NCI-H345 treated with DMSO at 0.1 percent for 48 hours (cell line): Measurements from ENCODE around the gene GMPR2.
A peak's percentile ranks its signal among the peaks of the same experiment; 100 is the strongest.

Experiments
- DNase-seq: peaks from one replicate; lab custom pipeline; 2025; ENCODE audit not compliant: unreplicated experiment; lab: John Stamatoyannopoulos, UW

GMPR2 gene

GRCh38 chr14:24263848-24264247 is 31.1 kb downstream of the GMPR2 start:
- DNase-seq = no peak

- no peak for DNase-seq
These were observed 31.6 kb downstream of the GMPR2 start for GRCh38 chr14:24264298-24264697.

DNA sequence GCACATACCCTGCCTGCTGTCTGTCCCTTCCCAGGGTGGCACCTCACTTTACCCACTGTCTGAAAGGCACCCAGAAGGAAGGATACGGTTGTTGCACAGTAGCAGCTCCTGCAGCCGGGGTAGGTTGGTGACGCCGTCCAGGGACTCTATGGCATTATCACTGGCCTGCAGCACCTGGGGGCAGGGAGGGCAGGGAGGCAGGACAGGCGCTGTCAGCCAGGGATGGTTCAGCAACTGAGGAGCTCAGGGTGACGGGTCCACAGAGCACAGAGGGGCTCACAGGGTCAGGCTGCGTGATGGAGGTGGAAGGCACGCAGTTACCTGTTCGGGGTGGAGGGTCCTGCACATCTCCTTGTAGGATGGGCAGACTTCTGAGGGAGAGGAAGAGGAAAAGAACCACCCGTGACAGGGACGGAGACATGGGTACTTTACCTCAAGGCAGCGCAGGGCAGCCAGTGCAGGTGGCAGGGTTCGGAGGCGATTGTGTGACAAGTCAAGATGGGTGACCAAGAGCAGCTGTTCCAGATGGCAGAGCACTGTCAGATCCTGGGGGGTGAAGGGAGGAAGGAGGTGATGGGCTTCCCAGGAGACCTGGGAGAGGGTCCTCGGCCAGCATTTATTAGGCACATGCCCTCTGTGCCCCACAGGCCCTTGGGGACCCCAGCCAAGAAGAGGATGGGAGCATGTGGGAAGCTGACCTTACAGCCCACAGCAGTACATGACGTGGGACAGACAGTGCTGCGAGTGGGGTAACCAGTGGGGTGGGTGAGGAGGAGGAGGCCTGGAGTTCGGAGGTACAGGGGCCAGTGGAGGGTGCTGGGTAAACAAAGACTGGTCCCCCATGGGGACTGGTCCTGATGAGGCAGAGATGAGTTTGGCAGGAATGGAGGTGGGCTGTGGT is 33.9 kb downstream of the GMPR2 start:
- DNase-seq = no peak

- DNase-seq = no peak
These were observed 34.8 kb downstream of the GMPR2 start for GRCh38 chr14:24267516-24267915.

DNA sequence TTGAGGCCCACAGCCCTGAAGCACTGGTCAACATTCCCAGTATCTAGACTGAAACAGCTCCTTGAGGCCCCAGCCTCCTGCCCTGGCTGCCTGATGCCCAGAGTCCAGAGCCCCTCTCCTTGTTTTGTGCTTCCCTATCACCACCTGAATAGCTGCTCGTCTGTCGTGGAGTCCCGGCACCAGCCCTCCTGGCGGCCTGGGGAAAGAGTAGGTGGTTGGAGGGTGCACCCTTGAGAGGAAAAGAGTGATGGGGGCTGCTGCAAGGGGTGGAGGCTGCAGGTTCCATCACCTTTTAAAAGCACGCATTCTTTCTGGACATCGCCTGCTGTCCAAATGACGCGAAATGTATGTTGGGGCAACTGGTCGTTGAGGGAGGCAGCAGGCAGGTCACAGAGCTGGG is 35.5 kb downstream of the GMPR2 start:
- DNase-seq = no peak

DNA sequence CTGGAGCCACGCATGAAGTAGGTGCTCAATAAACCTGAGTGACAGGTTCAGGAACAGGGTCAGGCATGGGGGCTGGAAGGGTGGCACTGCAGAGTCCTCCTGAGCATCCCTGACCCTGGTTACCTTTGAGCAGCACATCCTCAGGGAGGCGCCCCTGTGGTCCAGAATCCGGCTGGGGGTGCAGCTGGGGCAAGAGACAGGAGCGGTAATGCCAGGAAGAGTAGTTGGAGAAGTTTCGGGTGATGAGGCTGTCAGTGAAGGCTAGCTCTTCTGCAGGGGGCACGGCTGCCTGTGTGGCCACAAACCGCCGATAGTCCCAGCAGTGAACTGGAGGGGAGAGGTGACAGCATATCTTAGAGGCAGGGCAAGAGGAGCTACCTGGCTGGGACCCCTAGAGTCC is 36.6 kb downstream of the GMPR2 start:
- DNase-seq = no peak

DNA sequence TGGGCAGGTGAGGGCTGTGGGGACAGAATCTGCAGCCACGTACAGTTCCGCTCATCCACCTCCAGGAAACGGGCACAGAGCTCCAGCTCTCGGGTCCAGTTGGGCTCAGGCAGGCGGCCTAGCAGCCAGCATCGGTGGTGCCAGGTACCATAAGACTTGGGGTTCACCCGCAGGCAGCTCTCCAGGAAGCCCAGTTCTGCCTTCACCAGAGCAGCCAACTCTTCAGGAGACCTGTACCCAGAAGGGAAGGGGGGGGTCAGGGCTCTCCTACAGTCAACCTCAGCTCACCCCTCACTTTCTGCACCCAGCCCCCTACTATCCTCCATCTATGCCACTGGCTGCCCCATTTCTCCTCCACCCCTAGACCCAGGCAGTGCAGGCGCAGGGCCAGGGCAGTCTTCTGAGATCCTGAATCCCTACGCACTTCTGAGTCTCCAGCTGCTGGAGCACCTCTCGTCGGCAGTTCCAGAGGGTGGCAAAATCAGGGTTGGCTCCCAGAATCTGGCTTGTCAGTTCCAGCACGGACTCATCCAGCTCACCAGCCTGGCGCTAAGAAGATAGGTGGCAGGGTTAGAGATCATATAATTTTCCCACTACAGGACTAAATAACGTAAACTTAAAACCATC is 37.3 kb downstream of the GMPR2 start:
- DNase-seq = no peak

DNA sequence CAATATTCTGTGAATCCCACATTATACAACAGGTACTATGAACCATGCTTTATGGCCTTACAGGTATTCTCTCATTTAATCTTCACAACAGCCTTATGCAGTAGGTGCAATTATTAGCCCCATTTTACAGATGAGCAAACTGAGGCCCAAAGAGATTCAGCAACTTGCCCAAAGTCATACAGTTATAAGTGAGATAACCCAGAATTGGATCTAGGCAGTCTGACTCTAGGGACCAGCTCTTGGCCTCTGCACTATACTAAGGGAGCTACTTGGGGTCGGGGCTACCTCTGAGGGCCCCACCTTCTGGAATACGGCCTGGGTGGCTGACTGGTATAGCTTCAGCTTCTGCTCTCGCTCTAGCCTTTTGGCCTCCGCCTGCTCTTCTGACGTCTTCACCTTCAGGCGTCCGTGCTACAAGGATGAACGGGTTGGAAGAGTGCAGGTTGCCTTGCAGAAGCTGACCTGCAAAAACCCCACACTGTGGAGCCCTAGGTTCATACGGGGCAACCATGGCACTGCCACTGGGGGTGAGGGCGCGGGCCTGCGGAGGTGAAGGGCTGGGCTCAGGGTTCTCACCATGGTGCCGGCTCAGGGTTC is 37.9 kb downstream of the GMPR2 start:
- no peak for DNase-seq

GRCh38 chr14:24271134-24271833 is 38.6 kb downstream of the GMPR2 start, which contains the start of gene RABGGTA:
Gene RABGGTA, minus strand, starts transcription at chr14:24271597. Its CDS starts 482 bp downstream, at chr14:24271115.
- peak; percentile 91 for DNase-seq

DNA sequence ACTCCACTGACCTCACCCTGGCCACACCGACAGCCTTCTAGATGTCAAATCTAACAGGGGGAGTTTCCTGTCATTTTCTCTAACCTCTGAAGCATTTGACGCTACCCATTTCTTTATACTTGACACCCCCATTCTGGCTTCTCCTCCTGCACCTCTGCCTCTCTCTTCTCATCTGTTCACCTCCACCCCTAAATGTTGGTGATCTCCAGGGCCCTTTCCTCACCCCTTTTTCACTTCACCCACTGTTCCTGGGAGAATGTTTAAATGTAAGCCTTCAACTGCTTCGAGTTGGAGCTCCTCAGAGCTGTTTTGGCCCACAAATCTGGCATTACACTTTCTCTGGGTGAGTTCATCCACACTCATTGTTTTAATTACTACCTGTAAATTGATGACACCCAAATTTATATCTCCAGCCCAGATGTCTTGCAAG is 39.1 kb downstream of the GMPR2 start:
- no peak for DNase-seq

DNA sequence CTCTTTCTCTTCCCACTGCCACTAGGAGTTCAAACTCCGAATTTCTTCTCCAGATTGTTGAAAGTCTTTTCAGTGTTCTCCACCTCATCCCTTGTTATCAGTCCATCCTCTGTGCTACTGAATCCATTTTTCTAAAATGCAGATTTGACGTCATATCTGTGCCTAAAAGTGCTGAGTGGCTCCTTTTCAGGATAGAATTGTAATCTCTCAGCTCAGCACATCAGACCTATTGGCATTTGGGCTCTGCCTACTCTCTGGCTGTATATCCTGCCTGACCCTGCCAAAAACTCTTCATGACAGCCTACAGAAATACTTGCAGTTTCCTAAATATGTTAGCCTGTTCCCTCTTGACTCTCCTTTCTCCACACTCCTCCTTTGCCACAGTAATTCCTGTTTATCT is 39.7 kb downstream of the GMPR2 start:
- DNase-seq = no peak

DNA sequence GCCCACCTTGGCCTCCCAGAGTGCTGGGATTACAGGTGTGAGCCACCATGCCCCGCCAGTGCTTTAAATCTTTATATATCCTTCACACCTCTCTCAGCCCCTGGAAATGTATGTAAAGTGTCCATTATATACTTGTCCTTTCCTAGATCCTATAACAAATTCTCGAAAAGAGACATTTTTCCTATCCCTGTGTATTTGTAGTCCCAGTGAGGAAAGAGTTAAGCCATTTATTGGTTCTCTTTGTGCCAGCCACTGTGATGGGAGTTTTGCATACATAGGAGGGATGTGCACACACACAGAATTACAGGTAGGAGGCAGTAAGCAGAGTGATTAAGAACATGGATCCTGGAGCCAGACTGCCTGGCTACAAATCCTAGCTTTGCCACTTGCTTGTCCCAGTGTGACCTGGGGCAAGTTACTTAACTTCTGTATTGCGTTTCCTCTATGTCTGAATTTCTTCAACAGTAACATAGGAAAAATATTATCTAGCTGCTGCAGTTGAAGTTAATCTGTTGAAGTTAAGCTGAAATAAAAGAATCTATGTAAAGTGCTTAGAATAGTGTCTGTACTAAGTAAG is 40.8 kb downstream of the GMPR2 start:
- no peak for DNase-seq

- DNase-seq = no peak
These were observed 41.4 kb downstream of the GMPR2 start for GRCh38 chr14:24274101-24274543.

- DNase-seq = no peak
These were observed 44.3 kb downstream of the GMPR2 start for GRCh38 chr14:24277071-24277470.

- no peak for DNase-seq
These were observed 45.0 kb downstream of the GMPR2 start for GRCh38 chr14:24277606-24278321.

- DNase-seq = no peak
These were observed 45.7 kb downstream of the GMPR2 start for GRCh38 chr14:24278424-24278823.

DNA sequence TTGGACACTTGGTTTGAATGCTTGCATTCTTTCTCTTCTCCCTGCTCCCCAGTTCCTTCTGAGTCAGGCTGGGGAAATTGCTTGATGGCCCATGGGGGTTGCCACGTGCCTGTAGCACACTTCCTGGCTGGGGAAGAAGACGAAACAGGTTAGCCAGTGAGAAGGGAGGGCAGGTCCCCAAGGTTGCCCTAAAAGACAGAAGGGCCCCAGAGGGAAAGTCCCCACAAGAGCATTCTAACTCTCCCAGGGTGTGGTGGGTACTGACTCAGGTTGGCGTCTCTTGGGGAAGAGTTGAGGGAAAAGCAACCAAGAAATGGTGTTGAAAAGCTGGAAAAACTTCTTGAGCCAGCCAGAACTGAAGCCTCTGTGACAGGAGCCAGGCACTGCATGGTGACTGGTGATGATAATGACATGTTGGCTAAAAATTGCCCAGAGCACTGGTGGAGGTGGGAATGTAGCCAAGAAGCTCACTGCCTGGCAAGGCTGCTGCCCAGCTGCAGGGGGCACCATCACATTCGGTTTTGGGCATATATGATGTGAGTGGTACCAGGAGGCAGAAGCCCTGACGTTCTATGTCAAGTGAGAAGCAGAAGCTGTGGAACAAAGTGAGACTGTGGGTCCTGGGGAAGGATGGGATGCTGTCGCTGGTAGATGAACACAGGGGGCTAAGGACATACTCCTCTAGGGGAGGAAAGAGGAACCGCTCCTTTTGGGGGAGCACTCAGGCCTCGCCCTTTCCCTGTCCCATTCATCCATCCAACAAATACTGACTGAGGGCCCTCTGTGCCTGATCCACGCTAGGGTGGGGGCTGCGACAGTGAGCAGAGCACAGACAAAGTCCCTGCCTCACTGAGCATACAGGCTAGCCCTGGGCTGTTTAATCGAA is 46.8 kb downstream of the GMPR2 start:
- DNase-seq = no peak

GRCh38 chr14:24280797-24281460 is 48.2 kb downstream of the GMPR2 start:
- DNase-seq = no peak

DNA sequence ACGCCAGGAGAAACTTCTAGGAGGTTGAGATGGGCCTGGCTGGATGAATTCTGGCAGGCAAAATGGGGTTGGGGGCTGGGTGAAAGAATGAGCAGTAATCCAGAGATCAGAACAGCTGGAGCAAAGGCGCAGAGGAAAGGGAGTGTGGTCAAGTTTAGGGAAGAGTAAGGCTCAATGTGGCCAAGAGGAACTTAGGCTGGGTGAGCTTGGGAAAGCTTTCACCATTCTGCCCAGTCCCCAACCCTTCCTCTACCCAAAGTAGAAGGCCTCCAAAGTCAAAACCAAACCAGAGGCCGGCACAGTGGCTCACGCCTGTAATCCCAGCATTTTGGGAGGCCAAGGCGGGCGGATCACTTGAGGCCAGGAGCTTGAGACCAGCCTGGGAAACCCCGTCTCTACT is 48.9 kb downstream of the GMPR2 start:
- no peak for DNase-seq
